Liver (tissue), 9 donors: ENCODE data around the gene OFD1. TPM values are rescaled to one million over a fixed set of nuclear protein-coding genes. Genes with fewer than 3 reads are reported as not detected.

Experiments
- DNase-seq: peaks from one replicate; pipeline ENCODE4 v3.0.0-alpha.2; 2017; ENCODE audit warnings: low spot score
- H3K27ac ChIP-seq, 2 donors: one replicate each; pipeline ENCODE4 v1.7.0; 2013; ENCODE audit warnings: inconsistent platforms in 2 of 2, low read length in 2 of 2, control low read depth in 1 of 2, low read depth in 1 of 2, mild to moderate bottlenecking in 1 of 2
- H3K27me3 ChIP-seq, 4 donors: one replicate each; pipeline versions ENCODE4 v1.6.1 to v1.7.0; 2013; ENCODE audit warnings: low read length in 3 of 4, inconsistent platforms in 1 of 4, mild to moderate bottlenecking in 1 of 4, moderate library complexity in 1 of 4; ENCODE audit not compliant: control insufficient read depth in 4 of 4, insufficient read depth in 4 of 4
- H3K36me3 ChIP-seq, 4 donors: one replicate each; pipeline versions ENCODE4 v1.6.1 to v1.7.0; 2013; ENCODE audit warnings: low read length in 3 of 4, mild to moderate bottlenecking in 3 of 4, low read depth in 1 of 4, moderate library complexity in 1 of 4; ENCODE audit not compliant: control insufficient read depth in 4 of 4, insufficient read depth in 3 of 4
- H3K4me1 ChIP-seq, 4 donors: one replicate each; pipeline versions ENCODE4 v1.6.1 to v1.7.0; 2013; ENCODE audit warnings: low read length in 3 of 4, mild to moderate bottlenecking in 3 of 4, moderate library complexity in 1 of 4; ENCODE audit not compliant: control insufficient read depth in 4 of 4, insufficient read depth in 4 of 4
- H3K4me3 ChIP-seq, 3 donors: one replicate each; pipeline versions ENCODE4 v1.6.1 to v1.7.0; 2013; ENCODE audit warnings: low read length in 3 of 3, control low read depth in 1 of 3, low read depth in 1 of 3, mild to moderate bottlenecking in 1 of 3
- H3K9ac ChIP-seq, 2 donors: one replicate each; pipeline ENCODE4 v1.7.0; 2013; ENCODE audit warnings: low read length in 2 of 2, mild to moderate bottlenecking in 2 of 2, moderate library complexity in 2 of 2, control low read depth in 1 of 2, low read depth in 1 of 2
- H3K9me3 ChIP-seq, 4 donors: one replicate each; pipeline versions ENCODE4 v1.6.1 to v1.7.0; 2013; ENCODE audit warnings: low read length in 3 of 4; ENCODE audit not compliant: control insufficient read depth in 4 of 4
- ATF3 ChIP-seq: IDR thresholded peaks from 2 replicates; pipeline ENCODE4 v1.6.1; 2016; ENCODE audit warnings: antibody characterized with exemption
- CTCF ChIP-seq: fragments of 150-350 bp; IDR thresholded peaks from 2 replicates; pipeline ENCODE4 v1.5.1; 2017; ENCODE audit warnings: improper control_type of control experiment, low read depth, low read length; ENCODE audit not compliant: missing input control
- FOXA1 ChIP-seq: IDR thresholded peaks from 2 replicates; pipeline ENCODE4 v1.6.1; 2016; ENCODE audit warnings: antibody characterized with exemption
- FOXA2 ChIP-seq: IDR thresholded peaks from 2 replicates; pipeline ENCODE4 v1.6.1; 2016; ENCODE audit warnings: antibody characterized with exemption
- GABPA ChIP-seq, 2 donors: IDR thresholded peaks in 1 of 2; conservative IDR thresholded peaks in 1 of 2; 2 replicates each; pipeline ENCODE4 v1.6.1; 2016; ENCODE audit warnings: antibody characterized with exemption in 2 of 2, mild to moderate bottlenecking in 1 of 2, moderate library complexity in 1 of 2
- HNF4A ChIP-seq, 2 donors: conservative IDR thresholded peaks; 2 replicates each; pipeline ENCODE4 v1.6.1; 2016; ENCODE audit warnings: antibody characterized with exemption in 2 of 2, mild to moderate bottlenecking in 2 of 2
- HNF4G ChIP-seq: IDR thresholded peaks from 2 replicates; pipeline ENCODE4 v1.6.1; 2016; ENCODE audit warnings: antibody characterized with exemption
- JUND ChIP-seq, 2 donors: IDR thresholded peaks; 2 replicates each; pipeline ENCODE4 v1.6.1; 2016; ENCODE audit warnings: antibody characterized with exemption in 2 of 2
- MAX ChIP-seq: IDR thresholded peaks from 2 replicates; pipeline ENCODE4 v1.6.1; 2016; ENCODE audit warnings: antibody characterized with exemption
- NR2F2 ChIP-seq: IDR thresholded peaks from 2 replicates; pipeline ENCODE4 v1.6.1; 2016; ENCODE audit warnings: antibody characterized with exemption
- RAD21 ChIP-seq, 2 donors: IDR thresholded peaks; 2 replicates each; pipeline ENCODE4 v1.6.1; 2016; ENCODE audit warnings: antibody characterized with exemption in 2 of 2, mild to moderate bottlenecking in 2 of 2
- REST ChIP-seq: IDR thresholded peaks from 2 replicates; pipeline ENCODE4 v1.6.1; 2016; ENCODE audit warnings: antibody characterized with exemption, mild to moderate bottlenecking
- SP1 ChIP-seq: IDR thresholded peaks from 2 replicates; pipeline ENCODE4 v1.6.1; 2018; ENCODE audit warnings: antibody characterized with exemption, mild to moderate bottlenecking
- TAF1 ChIP-seq: conservative IDR thresholded peaks from 2 replicates; pipeline ENCODE4 v1.6.1; 2016; ENCODE audit warnings: antibody characterized with exemption, mild to moderate bottlenecking
- YY1 ChIP-seq: IDR thresholded peaks from 2 replicates; pipeline ENCODE4 v1.6.1; 2016; ENCODE audit warnings: antibody characterized with exemption, mild to moderate bottlenecking
- WGBS: extraction: QIAGEN DNeasy Blood & Tissue Kit; methylation state at CpG from one replicate; pipeline ENCODE4 v1.1.7; 2013; 5-methylcytosine and 5-hydroxymethylcytosine counted together
- polyA plus RNA-seq, 2 donors: library from polyadenylated mRNA; stranded (reverse) in 1 of 2; unstranded in 1 of 2; fragments of 200-250 nt in 1 of 2; fragments of >200 nt in 1 of 2; fragmentation: Nextera tagmentation in 1 of 2; extraction: Ambion mirVana in 1 of 2; gene quantifications; one replicate each; pipeline versions ENCODE4 v1.2.1 to v1.2.3, GENCODE V29; 2013 to 2015
- total RNA-seq, 2 donors: library from RNA; depleted of rRNA; stranded (reverse); fragments of >200 nt; gene quantifications; one replicate each; pipeline ENCODE4 v1.2.3, GENCODE V29; 2014
- donor health status: healthy.
- donor health status: healthy.
- donor health status: healthy.
- donor health status: healthy.
- donor health status: healthy.

OFD1 gene
- total and polyA plus RNA-seq, 4 donors = 2.9 to 15.7 (median 9.6) TPM

GRCh38 chrX:13761606-13762414 is 27.3 kb downstream of the OFD1 start:
- H3K4me3 ChIP-seq = no peak overlapping the region
- DNase-seq = no peak
- peaks cover 0 to 52% (median 20%) of the 10 kb centered on the region in 4 donors for H3K36me3 ChIP-seq
- H3K4me1 ChIP-seq = peaks cover 0 to 5% (median 0%) of the 10 kb centered on the region in 4 donors
- no peak overlapping the region for H3K9ac ChIP-seq
- no peak overlapping the region for H3K27ac ChIP-seq
- 73% methylated on average over 7 of the region's 7 CpGs for WGBS
- H3K27me3 ChIP-seq = no peaks in the 10 kb centered on the region
- no peak for TF ChIP-seq NR2F2
- TF ChIP-seq FOXA2 = no peak
- TF ChIP-seq FOXA1 = no peak
- TF ChIP-seq YY1 = no peak
- no peak for TF ChIP-seq REST
- no peak for TF ChIP-seq GABPA (IDR thresholded peaks at IDR 0.05 in 1 of 2, conservative IDR thresholded peaks at IDR 0.05 in 1 of 2)
- no peak for TF ChIP-seq ATF3
- no peak for TF ChIP-seq TAF1
- TF ChIP-seq MAX = no peak
- TF ChIP-seq JUND (IDR thresholded peaks at IDR 0.05) = no peak
- no peak for TF ChIP-seq SP1
- TF ChIP-seq HNF4A (conservative IDR thresholded peaks at IDR 0.05) = no peak
- no peak for TF ChIP-seq HNF4G
- TF ChIP-seq RAD21 (IDR thresholded peaks at IDR 0.05) = no peak
- no peaks in the 10 kb centered on the region for H3K9me3 ChIP-seq

GRCh38 chrX:13763489-13763888 is 28.9 kb downstream of the OFD1 start:
- peaks cover 0 to 5% (median 0%) of the 10 kb centered on the region in 4 donors for H3K4me1 ChIP-seq
- H3K9ac ChIP-seq = no peak overlapping the region
- no peak overlapping the region for H3K4me3 ChIP-seq
- H3K9me3 ChIP-seq = no peaks in the 10 kb centered on the region
- H3K27me3 ChIP-seq = no peaks in the 10 kb centered on the region
- H3K27ac ChIP-seq = no peak overlapping the region
- peaks cover 0 to 47% (median 21%) of the 10 kb centered on the region in 4 donors for H3K36me3 ChIP-seq
- no peak for TF ChIP-seq HNF4A (conservative IDR thresholded peaks at IDR 0.05)
- no peak for TF ChIP-seq FOXA1
- no peak for TF ChIP-seq JUND (IDR thresholded peaks at IDR 0.05)
- TF ChIP-seq HNF4G = no peak
- DNase-seq = no peak
- 85% methylated on average over 8 of the region's 8 CpGs for WGBS

- Histone ChIP-seq H3K27ac (no peak overlapping the region), H3K9me3 (no peaks in the 10 kb centered on the region), H3K4me3 (no peak overlapping the region), H3K9ac (no peak overlapping the region), H3K4me1 (peaks cover 0 to 5% (median 0%) of the 10 kb centered on the region in 4 donors), H3K27me3 (no peaks in the 10 kb centered on the region), H3K36me3 (peaks cover 0 to 49% (median 18%) of the 10 kb centered on the region in 4 donors)
- WGBS = 62% methylated on average over 7 of the region's 7 CpGs
- no peak for TF ChIP-seq GABPA (IDR thresholded peaks at IDR 0.05 in 1 of 2, conservative IDR thresholded peaks at IDR 0.05 in 1 of 2)
- TF ChIP-seq CTCF = no peak
- no peak for TF ChIP-seq FOXA2
- DNase-seq = no peak
These were observed 29.7 kb downstream of the OFD1 start for GRCh38 chrX:13764281-13764680.
